HepG2 (cell line): ENCODE measurements around the gene PYGO1.

Experiments used
- PCBP1 ChIP-seq: fragments of 200-400 bp; formaldehyde crosslinking; IDR thresholded peaks from 2 replicates; pipeline ENCODE4 v1.6.1; 2017; ENCODE audit warnings: mild to moderate bottlenecking, low read depth, low read length, borderline replicate concordance
- YY1 ChIP-seq: IDR thresholded peaks from 2 replicates; pipeline ENCODE4 v1.6.1; 2011; ENCODE audit warnings: low read length, low read depth, moderate library complexity, mild to moderate bottlenecking; ENCODE audit not compliant: insufficient read depth, insufficient replicate concordance
- TF ChIP-seq, protein P1 (sequence below), 2 experiments: IDR thresholded peaks; 2 replicates each; pipeline ENCODE4 v1.6.1; 2011 to 2012; ENCODE audit warnings: low read length in 2 of 2, borderline replicate concordance in 1 of 2, low read depth in 1 of 2, mild to moderate bottlenecking in 1 of 2, moderate library complexity in 1 of 2

DNA sequence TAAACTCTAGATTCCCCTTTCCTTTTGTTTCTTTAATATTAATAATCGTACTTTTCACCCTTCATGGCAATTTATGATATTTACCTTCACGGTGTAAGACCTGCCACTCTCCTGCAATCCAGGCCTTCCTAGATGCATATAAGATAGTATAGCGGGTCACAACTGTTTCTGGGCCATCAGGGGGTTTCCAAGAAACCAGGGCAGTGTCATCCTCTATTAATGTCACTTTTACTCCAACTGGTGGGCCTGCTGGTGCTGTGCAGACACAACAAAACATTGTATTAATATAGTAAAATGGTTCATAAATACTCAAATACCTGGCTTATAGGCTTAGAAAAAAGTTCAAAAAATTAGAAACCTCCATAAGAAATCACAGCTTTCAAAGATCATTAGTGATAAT is 48.9 kb upstream of the PYGO1 start:
- TF ChIP-seq PCBP1 (no peak), YY1 (no peak)
- TF ChIP-seq, protein P1, sequence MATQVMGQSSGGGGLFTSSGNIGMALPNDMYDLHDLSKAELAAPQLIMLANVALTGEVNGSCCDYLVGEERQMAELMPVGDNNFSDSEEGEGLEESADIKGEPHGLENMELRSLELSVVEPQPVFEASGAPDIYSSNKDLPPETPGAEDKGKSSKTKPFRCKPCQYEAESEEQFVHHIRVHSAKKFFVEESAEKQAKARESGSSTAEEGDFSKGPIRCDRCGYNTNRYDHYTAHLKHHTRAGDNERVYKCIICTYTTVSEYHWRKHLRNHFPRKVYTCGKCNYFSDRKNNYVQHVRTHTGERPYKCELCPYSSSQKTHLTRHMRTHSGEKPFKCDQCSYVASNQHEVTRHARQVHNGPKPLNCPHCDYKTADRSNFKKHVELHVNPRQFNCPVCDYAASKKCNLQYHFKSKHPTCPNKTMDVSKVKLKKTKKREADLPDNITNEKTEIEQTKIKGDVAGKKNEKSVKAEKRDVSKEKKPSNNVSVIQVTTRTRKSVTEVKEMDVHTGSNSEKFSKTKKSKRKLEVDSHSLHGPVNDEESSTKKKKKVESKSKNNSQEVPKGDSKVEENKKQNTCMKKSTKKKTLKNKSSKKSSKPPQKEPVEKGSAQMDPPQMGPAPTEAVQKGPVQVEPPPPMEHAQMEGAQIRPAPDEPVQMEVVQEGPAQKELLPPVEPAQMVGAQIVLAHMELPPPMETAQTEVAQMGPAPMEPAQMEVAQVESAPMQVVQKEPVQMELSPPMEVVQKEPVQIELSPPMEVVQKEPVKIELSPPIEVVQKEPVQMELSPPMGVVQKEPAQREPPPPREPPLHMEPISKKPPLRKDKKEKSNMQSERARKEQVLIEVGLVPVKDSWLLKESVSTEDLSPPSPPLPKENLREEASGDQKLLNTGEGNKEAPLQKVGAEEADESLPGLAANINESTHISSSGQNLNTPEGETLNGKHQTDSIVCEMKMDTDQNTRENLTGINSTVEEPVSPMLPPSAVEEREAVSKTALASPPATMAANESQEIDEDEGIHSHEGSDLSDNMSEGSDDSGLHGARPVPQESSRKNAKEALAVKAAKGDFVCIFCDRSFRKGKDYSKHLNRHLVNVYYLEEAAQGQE (IDR thresholded peaks at IDR 0.05; ENCODE audit: borderline replicate concordance in 1 of 2, low read depth in 1 of 2, low read length in 2 of 2), result no peak
